GDM1 (cell line): ENCODE measurements around the gene APOL4.
"Not testable (repeated sequence)": the region's sequence is repeated elsewhere in the genome, so short reads cannot be mapped to it uniquely, and the experiment has no call there.

Source experiments
- DNase-seq: peaks from one replicate; lab custom pipeline; 2025; lab: John Stamatoyannopoulos, UW

The APOL4 gene, protein sequence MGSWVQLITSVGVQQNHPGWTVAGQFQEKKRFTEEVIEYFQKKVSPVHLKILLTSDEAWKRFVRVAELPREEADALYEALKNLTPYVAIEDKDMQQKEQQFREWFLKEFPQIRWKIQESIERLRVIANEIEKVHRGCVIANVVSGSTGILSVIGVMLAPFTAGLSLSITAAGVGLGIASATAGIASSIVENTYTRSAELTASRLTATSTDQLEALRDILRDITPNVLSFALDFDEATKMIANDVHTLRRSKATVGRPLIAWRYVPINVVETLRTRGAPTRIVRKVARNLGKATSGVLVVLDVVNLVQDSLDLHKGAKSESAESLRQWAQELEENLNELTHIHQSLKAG

DNA sequence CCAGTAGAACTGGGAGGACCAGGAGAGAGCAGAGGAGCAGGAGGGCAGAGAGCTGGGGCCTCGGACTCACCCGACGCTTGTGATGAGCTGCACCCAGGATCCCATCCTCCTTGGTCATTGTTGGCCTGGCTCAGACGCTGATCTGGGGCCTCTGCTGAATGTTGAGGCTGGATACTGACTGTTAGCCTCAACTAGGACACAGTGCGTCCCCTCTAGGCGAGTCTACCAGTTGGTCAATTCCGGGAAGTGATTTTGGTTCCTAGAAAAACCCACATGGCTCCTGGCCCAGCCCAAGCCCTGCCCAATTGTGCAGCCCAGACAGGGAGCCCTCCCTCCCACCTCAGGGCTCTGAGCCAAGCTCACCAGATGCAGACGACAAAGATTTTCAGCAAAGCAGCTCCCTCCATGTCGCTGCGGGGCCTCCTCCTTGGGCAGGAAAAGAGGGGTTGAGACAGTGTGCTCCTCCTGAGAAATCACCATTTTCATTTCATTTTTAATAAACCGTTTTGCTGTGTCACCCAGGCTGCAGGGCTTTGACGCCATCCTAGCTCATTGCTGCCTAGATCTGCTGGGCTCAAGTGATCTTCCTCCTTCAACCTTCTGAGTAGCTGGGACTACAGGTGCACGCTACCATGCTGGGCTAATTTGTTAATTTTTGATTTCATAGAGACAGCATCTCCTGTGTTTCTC, at the start of gene APOL4:
APOL4 (minus strand) TSS at position 180 of the 690 bp plus-strand sequence; CDS start at position 105, 75 bp downstream.
- DNase-seq, result no peak

DNA sequence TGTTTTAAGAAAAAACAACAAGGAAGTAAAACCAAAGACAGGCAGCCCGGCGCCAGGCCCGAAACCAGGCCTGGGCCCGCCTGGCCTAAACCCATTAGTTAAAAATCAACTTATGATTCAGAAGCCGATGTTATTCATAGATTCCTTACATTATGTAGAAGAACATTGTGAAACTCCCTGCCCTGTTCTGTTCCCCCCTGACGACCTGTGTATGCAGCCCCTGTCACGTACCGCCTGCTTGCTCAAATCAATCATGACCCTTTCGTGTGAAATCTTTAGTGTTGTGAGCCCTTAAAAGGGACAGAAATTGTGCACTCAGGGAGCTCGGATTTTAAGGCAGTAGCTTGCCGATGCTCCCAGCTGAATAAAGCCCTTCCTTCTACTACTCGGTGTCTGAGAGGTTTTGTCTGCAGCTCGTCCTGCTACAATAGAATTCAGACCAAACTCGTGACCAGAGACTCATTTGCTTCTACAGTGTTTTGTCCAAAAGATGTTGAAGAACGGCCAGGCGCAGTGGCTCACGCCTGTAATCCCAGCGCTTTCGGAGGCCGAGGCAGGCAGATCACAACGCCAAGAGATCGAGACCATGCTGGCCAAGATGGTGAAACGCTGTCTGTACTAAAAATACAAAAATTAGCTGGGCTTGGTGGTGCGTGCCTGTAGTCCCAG, 48.8 kb upstream of the APOL4 start:
- DNase-seq, result not testable (repeated sequence)

DNA sequence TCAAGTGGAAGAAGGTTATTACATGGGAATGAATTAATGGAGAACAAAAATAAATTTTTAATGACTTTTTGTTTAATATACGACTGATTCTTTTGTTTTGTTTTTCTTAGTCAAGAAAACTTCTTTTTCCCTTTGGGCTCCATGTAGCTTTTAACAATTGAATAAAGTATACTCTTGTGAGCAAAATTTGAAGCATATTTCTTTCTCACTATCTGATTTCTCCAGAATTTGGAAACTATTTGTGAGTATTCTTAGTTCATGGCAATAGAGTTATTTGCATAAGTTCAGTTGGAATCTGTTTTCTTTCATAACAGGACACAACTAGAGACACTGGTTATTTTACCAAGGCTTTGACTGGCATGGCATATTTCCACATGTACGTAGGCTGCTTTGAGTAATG, 47.6 kb upstream of the APOL4 start:
- no peak for DNase-seq

DNA sequence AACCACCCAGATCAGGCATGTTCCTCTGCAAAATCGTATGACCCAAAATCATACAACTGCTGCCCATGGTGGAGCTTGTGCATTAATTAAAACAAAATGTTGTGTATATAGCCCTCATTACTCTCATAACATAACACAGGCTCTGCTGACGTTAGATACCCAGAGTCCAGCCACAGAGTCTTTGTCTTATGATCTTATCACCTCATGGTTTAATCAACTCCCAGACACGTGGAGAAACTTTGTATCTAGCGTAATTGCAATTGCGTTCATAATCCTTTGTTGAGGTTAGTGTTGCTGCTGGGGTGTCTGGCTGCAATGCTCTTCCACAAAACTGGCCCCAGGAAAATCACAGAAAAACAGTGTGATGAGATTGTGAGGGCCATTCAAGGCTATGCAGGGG, 46.3 kb upstream of the APOL4 start:
- DNase-seq, result no peak

DNA sequence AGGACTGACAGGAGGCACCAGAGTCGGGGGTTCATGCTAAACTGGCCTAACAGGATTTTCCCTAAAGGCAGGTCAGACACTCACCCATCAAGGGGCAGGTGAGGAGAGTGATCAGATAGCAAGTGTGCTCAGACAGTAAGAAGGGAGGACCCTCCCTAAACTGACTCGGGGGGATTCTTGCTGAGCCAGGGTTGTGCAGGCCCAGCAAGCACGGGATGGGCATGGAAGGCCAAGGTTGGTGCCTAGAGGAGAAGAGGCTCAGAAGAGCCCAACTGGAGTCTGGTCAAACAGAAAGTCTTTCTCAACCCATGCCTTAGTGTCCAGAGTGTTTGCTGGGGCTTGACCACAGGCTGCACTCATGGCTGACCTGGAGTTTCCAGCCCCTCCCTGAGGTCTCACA, 45.1 kb upstream of the APOL4 start:
- no peak for DNase-seq

DNA sequence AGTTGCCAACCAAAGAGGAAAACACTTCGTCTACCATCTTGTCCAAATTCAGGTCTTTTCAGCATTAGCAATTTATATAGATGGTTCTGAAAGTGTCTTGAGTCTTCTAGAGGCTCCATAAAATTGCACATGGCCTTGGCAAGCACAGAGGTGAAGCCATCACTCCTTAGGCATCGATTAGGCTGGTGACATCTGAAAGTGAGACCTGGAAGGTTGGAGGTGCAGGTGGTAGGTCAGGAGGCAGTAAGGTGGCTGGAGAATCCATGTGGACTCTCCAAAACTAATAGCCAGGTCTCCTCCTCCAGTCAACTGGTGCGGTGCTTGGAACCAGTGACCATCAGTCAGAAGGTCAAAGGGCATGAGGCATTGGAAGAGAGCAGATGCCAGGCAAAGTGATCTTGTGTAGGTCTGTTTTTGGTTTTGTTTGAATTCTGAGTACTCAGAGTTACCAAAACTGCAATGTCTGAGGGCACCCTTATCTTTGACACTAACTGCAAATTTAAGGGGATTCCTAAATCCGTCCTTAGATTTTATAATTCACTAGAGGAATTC, 44.3 kb upstream of the APOL4 start:
- DNase-seq, result no peak

DNA sequence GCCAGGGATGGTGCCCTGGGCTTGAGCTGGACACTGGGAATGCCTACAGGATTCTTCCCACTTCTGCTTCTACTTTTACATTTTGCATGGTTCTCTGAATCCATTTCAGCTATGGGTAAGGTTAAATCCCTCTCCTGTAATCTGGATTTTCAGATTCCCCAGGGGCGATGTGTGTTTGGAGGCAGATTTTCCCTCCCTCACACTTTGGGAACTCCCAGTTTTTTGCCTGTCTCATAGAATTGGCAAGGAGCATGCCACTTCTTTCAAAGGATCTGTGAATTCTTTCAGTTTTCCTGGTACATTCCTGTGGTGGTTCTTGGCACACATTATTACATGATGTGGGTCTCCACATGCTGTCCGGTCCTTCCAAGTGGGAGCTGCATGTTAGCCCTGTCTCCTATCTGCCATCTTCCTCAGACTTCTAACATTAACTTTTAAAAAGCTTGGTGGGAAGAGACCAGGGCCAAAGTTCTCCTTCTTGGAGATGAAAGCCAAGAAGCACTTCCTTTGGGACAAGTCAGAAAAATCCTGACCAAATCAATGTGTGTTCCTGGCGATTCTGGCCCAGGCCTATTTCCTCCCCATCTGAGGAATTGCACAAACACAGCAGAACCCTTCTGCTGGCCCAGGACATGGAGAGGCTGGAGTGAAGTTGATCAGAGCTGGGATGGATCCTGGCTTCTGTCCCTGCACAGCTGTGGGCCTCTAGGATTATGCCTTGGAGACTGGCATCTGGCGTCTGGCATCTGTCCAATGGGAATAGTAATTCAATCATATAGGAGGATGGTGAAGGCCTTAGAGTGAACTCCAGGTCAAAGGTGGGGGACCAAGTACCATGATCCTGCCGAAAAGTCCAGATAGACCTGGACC, 43.1 kb upstream of the APOL4 start:
- DNase-seq, result no peak

DNA sequence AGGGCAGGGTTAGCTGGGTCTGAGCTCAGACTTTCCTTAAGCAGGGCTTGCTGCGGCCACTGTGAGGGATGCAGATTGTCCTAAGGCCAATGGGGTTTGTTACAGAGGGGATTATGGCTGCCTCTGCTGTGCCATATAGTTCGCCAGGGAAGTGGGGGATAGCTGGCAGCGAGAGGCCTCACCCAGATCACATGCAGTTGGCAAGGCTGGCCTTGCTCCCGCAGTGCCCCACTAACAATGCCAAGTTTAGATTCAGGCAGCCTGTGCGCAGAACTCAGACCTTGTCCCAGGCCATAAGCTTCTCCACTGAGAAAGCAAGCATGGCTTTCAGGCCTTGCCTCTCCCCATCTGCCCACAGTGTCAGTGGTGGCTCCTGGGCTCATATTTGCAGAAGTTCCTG, 42.4 kb upstream of the APOL4 start:
- DNase-seq, result no peak

DNA sequence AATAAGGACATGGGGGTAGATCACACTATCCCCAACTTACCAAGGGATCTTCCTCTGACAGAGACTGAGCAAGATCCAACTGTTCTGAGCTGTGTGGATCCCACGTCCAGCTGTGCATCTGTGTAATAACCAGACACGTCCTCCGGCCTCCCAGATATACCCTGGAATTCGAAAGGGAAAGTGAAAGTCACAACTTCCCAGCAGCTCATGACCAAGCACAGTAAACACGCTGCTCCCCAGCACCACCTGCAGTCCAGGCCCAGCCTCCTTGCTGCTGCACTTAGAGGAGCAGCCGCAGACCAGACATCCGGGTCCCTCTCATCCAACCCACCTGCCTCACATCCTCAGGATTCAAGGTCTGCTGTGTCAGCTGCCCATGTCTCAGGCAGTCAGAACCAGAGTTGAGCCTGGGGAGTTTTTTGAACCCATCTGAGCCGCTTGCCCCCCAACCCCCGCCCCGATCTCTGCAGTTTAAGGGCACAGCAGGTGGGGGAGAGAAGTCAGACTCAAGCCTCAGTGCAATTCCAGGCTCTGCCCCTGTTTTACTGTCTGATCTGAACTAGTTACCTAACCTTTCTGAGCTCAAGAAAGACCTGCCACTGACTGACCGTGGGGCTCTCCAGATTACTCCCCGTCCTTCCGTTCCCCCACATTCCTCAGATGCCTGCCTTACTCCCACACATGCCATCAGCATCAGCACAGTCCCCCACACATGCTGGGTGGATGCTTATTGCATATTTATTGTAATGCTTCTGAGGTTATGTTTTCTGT, 38.0 kb upstream of the APOL4 start, which contains the start of gene APOL2:
APOL2 (minus strand) TSS at position 127 of the 771 bp plus-strand sequence. CDS start 6,365 bp downstream, outside the sequence.
- DNase-seq, result peak; percentile 76

DNA sequence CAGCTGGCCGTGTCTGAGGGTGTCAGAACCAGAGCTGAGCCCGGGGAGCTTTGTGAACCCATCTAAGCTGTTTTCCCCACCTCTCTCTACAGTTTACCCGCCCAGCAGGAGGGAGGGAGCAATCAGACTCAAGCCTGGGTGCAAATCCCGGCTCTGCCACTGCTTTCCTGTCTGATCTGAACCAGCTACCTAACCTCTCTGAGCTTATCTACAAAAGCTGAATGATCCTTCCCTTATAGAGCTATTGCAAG, 37.5 kb upstream of the APOL4 start:
- DNase-seq, result no peak

DNA sequence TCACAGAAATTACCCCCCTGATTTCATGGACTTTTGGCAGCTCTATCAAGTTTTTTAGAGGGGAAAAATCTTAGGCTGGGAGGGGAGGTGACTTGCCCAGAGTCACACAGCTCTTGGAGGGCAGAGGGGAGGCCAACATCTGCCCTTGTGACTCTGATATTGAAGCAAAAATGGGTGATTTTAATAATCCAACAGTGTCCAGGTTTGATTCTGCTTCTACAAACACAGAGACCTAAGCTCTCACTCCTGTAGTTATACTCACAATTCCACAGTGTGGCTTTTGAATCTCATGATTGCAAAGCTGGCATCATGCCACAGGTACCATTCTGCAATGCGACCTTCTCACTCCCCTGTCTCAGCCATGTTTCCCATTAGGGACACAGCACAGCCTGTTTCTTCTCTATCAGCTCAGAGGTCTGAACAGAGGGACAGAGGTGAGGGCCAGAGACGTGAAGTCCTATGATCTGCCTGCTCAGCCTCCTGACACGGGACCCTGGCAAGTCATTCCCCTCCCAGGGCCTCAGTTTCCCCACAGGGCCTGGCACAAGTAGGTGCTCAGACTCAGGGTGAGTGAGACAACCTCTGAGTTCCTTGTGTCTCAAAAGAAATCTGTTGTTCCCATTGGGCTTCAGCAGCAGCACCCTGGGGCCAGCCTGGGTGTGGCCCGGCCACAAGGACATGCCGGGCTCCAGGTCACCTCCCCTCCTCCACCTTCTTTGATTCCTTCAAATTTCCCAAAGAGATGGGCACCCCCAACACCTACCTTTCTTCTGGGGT, 37.0 kb upstream of the APOL4 start:
- DNase-seq, result no peak

DNA sequence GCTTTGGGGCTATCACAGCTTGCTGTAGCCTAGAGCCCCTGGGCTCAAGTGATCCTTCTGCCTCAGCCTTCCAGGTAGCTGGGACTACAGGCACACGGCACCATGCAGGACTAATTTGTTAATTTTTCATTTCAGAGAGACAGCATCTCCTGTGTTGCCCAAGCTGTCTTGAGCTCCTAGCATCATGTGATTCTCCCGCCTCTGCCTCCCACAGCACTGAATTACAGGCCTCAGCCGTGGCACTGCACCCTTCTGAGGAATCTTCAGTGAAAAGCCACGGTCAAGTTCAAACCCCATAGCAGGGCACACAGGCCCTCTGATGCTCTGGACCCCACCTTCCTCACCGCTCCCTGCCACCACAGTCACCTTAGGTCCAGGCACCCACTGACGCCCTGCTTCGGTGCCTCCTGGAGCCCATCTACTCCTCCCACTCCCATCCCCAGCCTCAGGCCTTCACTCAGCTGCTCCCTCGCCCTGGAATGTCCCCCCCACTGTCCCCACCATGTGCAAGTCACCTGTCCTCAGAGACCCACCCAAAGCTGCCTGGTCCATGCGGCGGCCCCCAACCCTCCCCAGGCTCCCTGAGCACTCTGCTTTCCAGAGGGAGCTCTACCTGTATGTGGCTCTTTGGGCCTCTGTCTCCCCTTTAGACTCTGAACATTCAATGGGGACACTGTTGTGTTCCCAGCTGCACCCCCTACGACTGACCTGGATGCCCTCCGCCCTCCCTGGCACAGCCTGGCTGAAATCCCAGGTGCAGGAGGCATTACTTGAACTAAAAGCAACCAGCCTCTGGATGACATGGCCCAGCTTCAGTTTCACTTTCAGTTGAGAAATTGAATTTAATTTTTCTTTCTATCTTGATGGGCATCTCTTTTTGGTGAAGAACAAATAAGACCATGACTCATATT, 36.1 kb upstream of the APOL4 start:
- DNase-seq, result no peak

DNA sequence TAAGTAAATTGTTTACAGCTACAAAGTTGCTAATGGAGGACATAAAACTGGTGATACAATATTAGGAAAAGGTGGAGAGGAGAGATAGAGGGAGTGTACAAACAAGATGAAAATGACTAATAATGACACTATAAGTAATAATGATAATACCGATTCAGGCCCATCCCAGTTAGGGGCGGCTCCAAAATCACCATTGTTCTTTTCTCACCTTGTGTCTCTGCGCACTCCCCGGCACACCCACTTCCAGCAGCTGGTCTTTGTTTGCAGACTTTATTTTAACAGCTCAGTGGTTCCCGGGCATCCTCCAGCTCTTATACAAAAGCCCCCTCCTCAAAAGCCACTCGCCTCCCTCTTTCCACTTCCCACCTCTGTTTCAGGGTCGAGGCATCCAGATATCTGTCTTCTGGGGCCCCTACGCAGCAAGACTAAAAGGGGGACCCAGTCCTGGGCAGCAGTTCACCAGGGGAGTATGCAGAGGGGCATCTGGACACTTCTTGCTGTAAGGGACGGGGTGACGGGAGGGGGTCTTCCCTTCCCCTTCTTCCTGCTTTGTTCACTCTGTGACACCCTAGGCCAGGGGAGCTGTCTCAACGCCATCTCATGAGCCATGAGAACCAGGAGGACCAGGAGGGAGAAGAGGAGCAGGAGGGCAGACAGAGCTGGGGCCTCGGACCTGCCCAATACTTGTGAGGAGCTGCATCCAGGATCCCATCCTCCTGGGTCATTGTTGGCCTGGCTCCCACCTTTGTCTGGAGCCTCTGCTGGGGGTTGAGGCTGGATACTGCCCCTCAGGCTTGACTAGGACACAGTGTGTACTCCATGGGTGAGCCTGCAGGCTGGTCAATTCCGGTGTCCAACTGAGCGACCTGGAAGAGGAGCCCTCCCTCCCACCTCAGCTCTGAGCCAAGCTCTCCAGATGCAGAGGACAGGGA, 35.0 kb upstream of the APOL4 start:
- DNase-seq, result no peak

DNA sequence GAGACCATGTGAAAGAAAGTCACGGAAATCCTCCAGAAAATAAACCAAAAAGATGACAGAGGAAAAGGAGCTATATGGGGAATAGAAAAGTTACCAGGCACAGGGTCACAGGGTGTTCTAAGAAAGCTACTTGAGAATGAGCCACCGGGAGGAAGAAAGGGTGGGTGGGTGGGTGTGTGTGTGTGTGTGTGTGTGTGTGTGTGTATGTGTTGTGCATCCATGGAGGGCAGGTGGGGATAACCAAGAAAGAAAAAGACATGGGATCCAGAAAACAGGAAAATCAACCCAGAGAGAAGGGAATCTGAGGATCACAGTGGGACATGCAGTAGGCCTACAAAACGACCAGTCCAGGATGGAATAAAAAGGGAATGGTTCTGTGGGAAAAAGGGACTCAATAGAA, 34.0 kb upstream of the APOL4 start:
- no peak for DNase-seq

DNA sequence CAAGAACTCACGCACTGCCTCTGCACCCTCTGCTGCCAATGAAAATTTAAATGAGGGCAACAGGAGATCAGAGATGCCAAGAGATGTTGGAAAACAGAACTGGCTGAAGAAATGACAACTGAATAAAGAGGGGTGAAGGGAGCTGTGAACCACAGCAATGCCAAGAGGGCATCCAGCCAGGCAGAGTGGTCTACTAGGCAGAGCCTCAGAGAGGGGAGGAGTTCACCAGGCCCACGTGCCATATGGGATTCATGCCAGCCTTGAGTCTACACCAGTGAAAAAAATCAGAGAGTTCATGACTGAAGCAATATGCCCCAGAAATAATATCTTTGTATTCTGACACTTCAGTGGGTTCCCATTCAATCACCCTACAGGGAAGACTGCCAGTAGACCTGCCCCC, 33.3 kb upstream of the APOL4 start:
- no peak for DNase-seq

DNA sequence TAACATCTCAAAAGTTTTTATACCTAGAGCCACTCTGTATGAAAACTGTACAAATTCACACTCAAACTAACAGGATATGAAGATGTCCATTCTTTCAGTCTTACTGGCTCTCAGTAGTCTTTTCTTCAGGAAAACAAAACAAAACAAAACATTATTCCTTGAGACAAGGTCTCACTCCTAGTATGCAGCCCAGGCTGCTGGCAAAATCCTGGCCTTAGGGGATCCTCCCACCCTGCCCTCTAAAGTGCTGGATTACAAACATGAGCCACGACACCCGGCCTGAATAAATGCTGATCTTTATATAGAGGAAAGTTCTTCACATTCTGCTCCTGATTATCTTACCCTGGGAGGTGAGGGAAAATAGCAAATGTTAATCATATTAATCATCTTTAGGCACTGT, 32.6 kb upstream of the APOL4 start:
- DNase-seq, result no peak

DNA sequence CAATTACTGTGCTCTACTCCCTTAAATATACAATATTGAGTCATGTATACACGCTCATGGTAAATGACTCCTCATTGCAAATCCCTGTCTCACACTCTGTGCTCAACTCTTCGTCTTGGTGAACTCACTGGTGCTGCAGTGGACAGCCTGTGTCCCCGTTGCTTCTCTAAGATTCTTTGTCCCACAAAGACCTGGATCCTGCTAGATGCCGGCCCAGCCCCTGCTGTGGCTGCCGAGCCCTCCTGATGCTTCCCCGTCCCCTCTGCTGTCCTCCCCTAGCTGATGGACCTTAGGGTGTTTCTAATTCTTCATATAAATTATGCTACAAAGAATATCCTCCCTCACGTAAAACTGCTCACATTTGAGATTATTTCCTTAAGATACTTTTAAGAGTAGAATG, 32.2 kb upstream of the APOL4 start:
- DNase-seq, result no peak

DNA sequence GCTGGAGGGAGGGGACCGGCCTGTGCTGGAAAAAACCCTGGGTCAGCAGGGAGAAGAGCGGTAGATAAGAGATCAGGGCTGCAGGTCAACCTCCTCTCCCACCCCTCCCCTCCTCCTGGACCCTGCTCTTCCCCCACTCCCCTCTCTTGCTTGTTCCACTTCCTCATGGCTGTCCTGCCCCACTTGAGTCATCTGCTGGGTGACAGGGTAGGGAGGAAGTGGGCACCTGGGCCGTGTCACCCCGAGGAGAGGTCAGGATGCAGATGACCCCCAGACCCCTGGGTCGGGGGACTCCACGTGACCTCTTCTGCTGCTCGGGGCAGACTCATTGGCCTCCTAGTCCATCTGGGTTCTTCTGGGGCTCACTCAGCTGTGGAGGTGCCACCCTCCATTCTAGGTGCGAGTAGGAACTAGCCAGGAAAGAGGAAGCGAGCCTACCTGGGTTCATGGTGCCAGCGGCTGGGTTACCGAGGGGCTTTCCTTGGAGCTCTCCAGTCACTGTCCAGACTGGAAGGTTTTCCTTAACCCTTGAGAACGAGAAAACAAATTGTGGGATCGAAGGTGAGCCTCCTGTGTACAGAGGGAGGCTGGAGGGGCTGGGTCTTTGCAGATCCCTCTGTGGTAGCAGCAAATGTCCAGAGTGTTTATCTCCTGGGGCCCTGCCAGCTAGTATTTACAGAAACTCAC, 31.2 kb upstream of the APOL4 start:
- no peak for DNase-seq
